ENCODE data around the gene CAPN2.
A peak's percentile ranks its signal among the peaks of the same experiment; 100 is the strongest.

CAPN2 gene

GRCh38 chr1:223712850-223713474, 623 bp downstream of the CAPN2 start:
- no peak for TF ChIP-seq CTCF (IDR thresholded peaks at IDR 0.05; ENCODE audit: insufficient read depth, low read length)
- no peak for TF ChIP-seq REST (IDR thresholded peaks at IDR 0.05; ENCODE audit: insufficient replicate concordance, low read depth)
- no peak for TF ChIP-seq POLR2AphosphoS5 (IDR thresholded peaks at IDR 0.05; ENCODE audit: low read depth)
- TF ChIP-seq GABPA (IDR thresholded peaks at IDR 0.05; ENCODE audit: low read depth), result no peak
- TF ChIP-seq SPI1 (IDR thresholded peaks at IDR 0.05; ENCODE audit: borderline replicate concordance, low read depth), result no peak
- no peak for DNase-seq (ENCODE audit: low read depth in 1 of 2, low spot score in 1 of 2)
- H3K27ac ChIP-seq (replicated peaks), result no peak overlapping the region
- H3K27me3 ChIP-seq (ENCODE audit: insufficient read depth, poor library complexity, severe bottlenecking), result peaks cover 3% of the 10 kb centered on the region
- peak overlapping the region; percentile 77 for H3K4me3 ChIP-seq (replicated peaks; ENCODE audit: insufficient read depth, low read length)

- TF ChIP-seq SPI1 (IDR thresholded peaks at IDR 0.05; ENCODE audit: borderline replicate concordance, low read depth), result no peak
- no peak for TF ChIP-seq POLR2AphosphoS5 (IDR thresholded peaks at IDR 0.05; ENCODE audit: low read depth)
- no peak for TF ChIP-seq CTCF (IDR thresholded peaks at IDR 0.05; ENCODE audit: insufficient read depth, low read length)
- no peak for TF ChIP-seq REST (IDR thresholded peaks at IDR 0.05; ENCODE audit: insufficient replicate concordance, low read depth)
- TF ChIP-seq GABPA (IDR thresholded peaks at IDR 0.05; ENCODE audit: low read depth), result no peak
- H3K27ac ChIP-seq (replicated peaks), result no peak overlapping the region
These were observed 1.4 kb downstream of the CAPN2 start for GRCh38 chr1:223713546-223714420.

GRCh38 chr1:223714421-223714724, 2.0 kb downstream of the CAPN2 start:
- TF ChIP-seq GABPA (IDR thresholded peaks at IDR 0.05; ENCODE audit: low read depth) (no peak), CTCF (IDR thresholded peaks at IDR 0.05; ENCODE audit: insufficient read depth, low read length) (no peak), REST (IDR thresholded peaks at IDR 0.05; ENCODE audit: insufficient replicate concordance, low read depth) (no peak), POLR2AphosphoS5 (IDR thresholded peaks at IDR 0.05; ENCODE audit: low read depth) (no peak), SPI1 (IDR thresholded peaks at IDR 0.05; ENCODE audit: borderline replicate concordance, low read depth) (no peak)
- no peak overlapping the region for H3K4me3 ChIP-seq (replicated peaks; ENCODE audit: insufficient read depth, low read length)
- no peak for DNase-seq (ENCODE audit: low read depth in 1 of 2, low spot score in 1 of 2)
- peaks cover 3% of the 10 kb centered on the region for H3K27me3 ChIP-seq (ENCODE audit: insufficient read depth, poor library complexity, severe bottlenecking)
- no peak overlapping the region for H3K27ac ChIP-seq (replicated peaks)

More at GRCh38 chr1:223713546-223714420, 1.4 kb downstream of the CAPN2 start:
- peaks cover 3% of the 10 kb centered on the region for H3K27me3 ChIP-seq (ENCODE audit: insufficient read depth, poor library complexity, severe bottlenecking)
- peak overlapping the region; percentile 77 for H3K4me3 ChIP-seq (replicated peaks; ENCODE audit: insufficient read depth, low read length)
- DNase-seq (ENCODE audit: low read depth in 1 of 2, low spot score in 1 of 2), result no peak
